LoVo (cell line): Measurements from ENCODE around the gene MLNR.

Experiments used
- DNase-seq: peaks from one replicate; pipeline ENCODE4 v3.0.0-alpha.2; 2016; ENCODE audit warnings: low spot score

The MLNR gene

GRCh38 chr13:49226613-49227012 is 6.5 kb downstream of the MLNR start:
- DNase-seq: no peak

GRCh38 chr13:49234741-49235140 is 14.6 kb downstream of the MLNR start:
- DNase-seq: no peak

GRCh38 chr13:49235856-49236431 is 15.8 kb downstream of the MLNR start:
- no peak for DNase-seq

- DNase-seq: peak; percentile 8
Measured at GRCh38 chr13:49238621-49239020, 18.5 kb downstream of the MLNR start.

- peak; percentile 8 for DNase-seq
Measured at GRCh38 chr13:49240017-49240416, 19.9 kb downstream of the MLNR start.

- DNase-seq: no peak
Measured at GRCh38 chr13:49241296-49241695, 21.2 kb downstream of the MLNR start.

- no peak for DNase-seq
Measured at GRCh38 chr13:49245101-49245500, 25.0 kb downstream of the MLNR start.

GRCh38 chr13:49246850-49247642 is 26.9 kb downstream of the MLNR start:
- DNase-seq: peak; percentile 1

- peak; percentile 94 for DNase-seq
Measured at GRCh38 chr13:49247643-49248621, 27.8 kb downstream of the MLNR start, which contains the start of gene CDADC1. Gene CDADC1, plus strand, starts transcription at chr13:49247925. Its CDS starts 113 bp downstream, at chr13:49248038.

GRCh38 chr13:49248622-49249002 is 28.5 kb downstream of the MLNR start:
- no peak for DNase-seq

- no peak for DNase-seq
Measured at GRCh38 chr13:49251326-49251725, 31.2 kb downstream of the MLNR start.

GRCh38 chr13:49253310-49253709 is 33.2 kb downstream of the MLNR start:
- DNase-seq: no peak

- no peak for DNase-seq
Measured at GRCh38 chr13:49254007-49254406, 33.9 kb downstream of the MLNR start.

- DNase-seq: no peak
Measured at GRCh38 chr13:49256841-49257240, 36.7 kb downstream of the MLNR start.

GRCh38 chr13:49258089-49258796 is 38.1 kb downstream of the MLNR start:
- DNase-seq: no peak

GRCh38 chr13:49259586-49259985 is 39.4 kb downstream of the MLNR start:
- DNase-seq: no peak

- no peak for DNase-seq
Measured at GRCh38 chr13:49262634-49263033, 42.5 kb downstream of the MLNR start.

GRCh38 chr13:49265822-49266221 is 45.7 kb downstream of the MLNR start:
- no peak for DNase-seq

GRCh38 chr13:49271264-49271663 is 51.1 kb downstream of the MLNR start:
- DNase-seq: no peak
